Neural crest cell (in vitro differentiated cells): ENCODE data around the gene CUL2. TPM values are rescaled to one million over a fixed set of nuclear protein-coding genes. Genes with fewer than 3 reads are reported as not detected.

ENCODE experiments used
- DNase-seq: peaks from one replicate; pipeline ENCODE4 v3.0.0; 2021; ENCODE audit warnings: low read depth, mixed read lengths, low spot score
- H3K27ac Mint-ChIP-seq: one replicate; pipeline ENCODE4 v1.8.0; 2021; ENCODE audit warnings: mild to moderate bottlenecking, mixed read lengths; ENCODE audit not compliant: unreplicated experiment
- H3K27me3 Mint-ChIP-seq: 2 replicates; pipeline ENCODE4 v1.8.0; 2021; ENCODE audit warnings: low read depth, mild to moderate bottlenecking, mixed read lengths
- H3K36me3 Mint-ChIP-seq: 2 replicates; pipeline ENCODE4 v1.8.0; 2021; ENCODE audit warnings: low read depth, mild to moderate bottlenecking, mixed read lengths
- H3K4me1 Mint-ChIP-seq: 2 replicates; pipeline ENCODE4 v1.8.0; 2021; ENCODE audit warnings: mixed read lengths
- H3K4me3 Mint-ChIP-seq: one replicate; pipeline ENCODE4 v1.8.0; 2021; ENCODE audit warnings: mild to moderate bottlenecking, mixed read lengths
- H3K9me3 Mint-ChIP-seq: 2 replicates; pipeline ENCODE4 v1.8.0; 2021; ENCODE audit warnings: mixed read lengths
- total RNA-seq: library from RNA; stranded (reverse); gene quantifications from 2 replicates; pipeline ENCODE4 v1.2.1, GENCODE V29; 2021
- TF ChIP-seq, protein P1 (sequence below): fragments of 200-600 bp; sonication (generic); conservative IDR thresholded peaks from 2 replicates; pipeline ENCODE4 v1.5.0; 2021; ENCODE audit warnings: antibody characterized with exemption, mild to moderate bottlenecking

CUL2 gene
- total RNA-seq, 1 donor from 2014 or later, result 40.1 TPM

DNA sequence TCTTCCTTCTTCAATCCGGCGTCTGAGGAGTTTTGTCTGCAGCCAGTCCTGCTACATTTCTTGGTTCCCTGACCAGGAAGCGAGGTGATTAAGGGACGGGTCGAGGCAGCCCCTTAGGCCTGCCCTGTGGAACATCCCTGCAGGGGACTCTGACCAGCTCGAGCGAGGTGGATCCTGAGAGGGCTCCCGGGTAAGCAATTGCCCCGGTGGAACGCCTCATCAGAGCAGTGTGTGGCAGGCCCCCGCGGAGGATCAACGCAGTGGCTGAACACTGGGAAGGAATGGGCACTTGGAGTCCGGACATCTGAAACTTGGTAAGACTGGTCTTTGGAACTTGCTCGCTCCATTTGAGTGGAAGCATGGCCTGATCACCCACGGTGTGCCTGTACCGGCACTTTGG lies 121.0 kb downstream of the CUL2 start:
- H3K27me3 Mint-ChIP-seq, result no peaks in the 10 kb centered on the region
- no peak for DNase-seq
- peak overlapping the region; percentile 30 for H3K27ac Mint-ChIP-seq
- peaks cover 2% of the 10 kb centered on the region for H3K36me3 Mint-ChIP-seq
- no peaks in the 10 kb centered on the region for H3K9me3 Mint-ChIP-seq
- H3K4me1 Mint-ChIP-seq, result peaks cover 51% of the 10 kb centered on the region
- TF ChIP-seq, protein P1, sequence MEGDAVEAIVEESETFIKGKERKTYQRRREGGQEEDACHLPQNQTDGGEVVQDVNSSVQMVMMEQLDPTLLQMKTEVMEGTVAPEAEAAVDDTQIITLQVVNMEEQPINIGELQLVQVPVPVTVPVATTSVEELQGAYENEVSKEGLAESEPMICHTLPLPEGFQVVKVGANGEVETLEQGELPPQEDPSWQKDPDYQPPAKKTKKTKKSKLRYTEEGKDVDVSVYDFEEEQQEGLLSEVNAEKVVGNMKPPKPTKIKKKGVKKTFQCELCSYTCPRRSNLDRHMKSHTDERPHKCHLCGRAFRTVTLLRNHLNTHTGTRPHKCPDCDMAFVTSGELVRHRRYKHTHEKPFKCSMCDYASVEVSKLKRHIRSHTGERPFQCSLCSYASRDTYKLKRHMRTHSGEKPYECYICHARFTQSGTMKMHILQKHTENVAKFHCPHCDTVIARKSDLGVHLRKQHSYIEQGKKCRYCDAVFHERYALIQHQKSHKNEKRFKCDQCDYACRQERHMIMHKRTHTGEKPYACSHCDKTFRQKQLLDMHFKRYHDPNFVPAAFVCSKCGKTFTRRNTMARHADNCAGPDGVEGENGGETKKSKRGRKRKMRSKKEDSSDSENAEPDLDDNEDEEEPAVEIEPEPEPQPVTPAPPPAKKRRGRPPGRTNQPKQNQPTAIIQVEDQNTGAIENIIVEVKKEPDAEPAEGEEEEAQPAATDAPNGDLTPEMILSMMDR, result no peak
- H3K4me3 Mint-ChIP-seq, result no peak overlapping the region

DNA sequence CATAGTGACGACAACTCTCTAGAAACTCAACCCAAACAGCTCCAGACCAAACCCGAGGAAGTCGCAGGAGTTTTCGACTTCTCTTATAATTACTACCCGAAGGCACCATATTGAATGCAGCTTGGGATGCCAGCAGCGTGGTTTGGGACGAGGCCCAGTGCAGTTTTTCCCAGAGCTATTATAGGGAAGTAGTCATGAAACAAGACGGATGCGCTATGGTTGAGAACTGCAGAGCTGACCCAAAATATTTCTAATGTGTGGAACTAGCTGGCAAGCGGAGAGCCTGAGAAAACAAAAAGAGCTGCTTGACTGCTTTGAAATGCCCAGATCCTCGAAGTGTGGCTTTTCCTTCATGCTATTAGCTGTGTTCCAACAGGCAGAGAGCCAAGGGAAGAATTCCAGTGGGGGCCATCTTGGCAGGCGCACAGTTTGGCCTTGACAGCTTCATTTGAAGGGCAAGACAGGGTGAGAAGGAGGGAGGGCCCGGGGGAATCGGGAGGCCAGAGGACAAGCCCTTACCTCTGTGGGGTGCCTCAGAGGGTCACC lies 122.7 kb downstream of the CUL2 start:
- no peak overlapping the region for H3K27ac Mint-ChIP-seq
- H3K4me1 Mint-ChIP-seq, result peaks cover 43% of the 10 kb centered on the region
- H3K36me3 Mint-ChIP-seq, result no peaks in the 10 kb centered on the region
- H3K4me3 Mint-ChIP-seq, result no peak overlapping the region
- H3K27me3 Mint-ChIP-seq, result no peaks in the 10 kb centered on the region
- TF ChIP-seq, protein P1, result no peak
- H3K9me3 Mint-ChIP-seq, result no peaks in the 10 kb centered on the region
- no peak for DNase-seq

DNA sequence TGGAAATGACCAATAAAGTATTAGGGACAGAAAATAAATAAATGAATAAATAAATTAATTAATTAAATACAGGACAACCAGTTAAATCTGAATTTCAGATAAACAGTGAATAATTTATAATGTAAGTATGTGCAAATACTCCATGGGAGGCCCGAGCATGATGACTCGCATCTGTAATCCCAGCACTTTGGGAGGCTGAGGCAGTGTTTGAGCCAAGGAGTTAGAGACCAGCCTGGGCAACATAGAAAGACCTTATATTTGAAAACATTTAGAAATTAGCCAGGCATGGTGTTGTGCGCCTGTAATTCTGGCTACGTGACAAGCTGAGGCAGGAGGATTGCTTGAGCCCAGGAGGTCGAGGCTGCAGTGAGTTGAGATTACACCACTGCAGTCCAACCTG lies 123.7 kb downstream of the CUL2 start:
- Mint-ChIP-seq H3K4me1 (peaks cover 35% of the 10 kb centered on the region), H3K9me3 (no peaks in the 10 kb centered on the region), H3K27ac (no peak overlapping the region), H3K27me3 (no peaks in the 10 kb centered on the region), H3K4me3 (no peak overlapping the region), H3K36me3 (no peaks in the 10 kb centered on the region)
- no peak for DNase-seq
- TF ChIP-seq, protein P1, result no peak

DNA sequence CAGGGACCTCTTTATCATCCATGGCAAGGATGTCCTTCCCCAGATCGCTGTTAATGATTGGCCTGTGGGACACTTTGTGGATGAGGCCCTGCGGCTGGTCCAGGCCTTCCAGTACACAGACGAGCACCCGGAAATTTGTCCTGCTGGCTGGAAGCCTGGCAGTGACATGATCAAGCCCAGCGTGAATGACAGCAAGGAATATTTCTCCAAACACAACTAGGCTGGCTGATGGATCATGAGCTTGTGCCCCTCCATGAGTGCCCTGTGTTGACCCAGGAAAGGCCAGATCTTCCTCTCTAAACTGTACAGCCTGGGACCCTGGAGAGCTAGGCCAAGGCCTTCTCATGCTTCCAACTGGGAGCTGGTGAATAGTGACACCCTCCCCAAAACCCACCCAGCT lies 124.1 kb downstream of the CUL2 start:
- Mint-ChIP-seq H3K36me3 (no peaks in the 10 kb centered on the region), H3K27me3 (no peaks in the 10 kb centered on the region), H3K4me1 (peaks cover 31% of the 10 kb centered on the region), H3K4me3 (no peak overlapping the region), H3K27ac (peak overlapping the region; percentile 58), H3K9me3 (no peaks in the 10 kb centered on the region)
- DNase-seq, result no peak
- TF ChIP-seq, protein P1, result no peak

DNA sequence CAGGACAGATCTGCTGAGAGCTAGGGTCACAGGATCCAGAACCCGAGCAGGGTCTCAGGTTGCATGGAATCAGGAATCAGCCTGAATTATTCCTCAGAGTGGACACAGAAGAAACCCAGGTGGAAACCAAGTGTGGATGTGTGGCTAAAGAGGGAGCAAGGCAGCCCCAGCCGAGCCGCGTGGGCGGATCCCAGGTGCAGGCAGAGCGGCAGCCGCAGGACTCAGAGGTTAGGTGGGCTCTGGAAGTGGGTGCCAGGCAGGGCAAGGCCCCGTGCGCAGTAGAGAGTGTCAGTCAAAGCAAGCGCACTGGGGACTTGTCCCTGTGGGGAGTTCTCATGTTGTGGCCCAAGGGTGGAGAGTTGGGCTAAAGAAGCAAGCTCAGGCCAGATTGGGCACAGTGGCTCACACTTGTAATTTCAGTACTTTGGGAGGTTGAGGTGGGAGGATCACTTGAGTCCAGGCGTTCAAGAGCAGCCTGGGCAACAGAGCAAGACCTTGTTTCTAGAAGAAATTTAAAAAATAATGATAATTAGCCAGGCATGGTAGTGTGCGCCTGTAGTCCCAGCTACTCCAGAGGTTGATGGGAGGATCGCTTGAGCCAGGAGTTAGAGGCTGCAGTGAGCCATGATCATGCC lies 125.9 kb downstream of the CUL2 start:
- Mint-ChIP-seq H3K36me3 (no peaks in the 10 kb centered on the region), H3K9me3 (no peaks in the 10 kb centered on the region), H3K27ac (no peak overlapping the region), H3K4me3 (no peak overlapping the region), H3K27me3 (no peaks in the 10 kb centered on the region), H3K4me1 (peaks cover 18% of the 10 kb centered on the region)
- no peak for DNase-seq
- TF ChIP-seq, protein P1, result no peak
